ENCODE data around the gene C2orf68. TPM values are rescaled to one million over a fixed set of nuclear protein-coding genes. Genes with fewer than 3 reads are reported as not detected.

Gene C2orf68
- total RNA-seq, 4 donors from 2014 or later: 24.0 to 30.1 (median 25.8) TPM

DNA sequence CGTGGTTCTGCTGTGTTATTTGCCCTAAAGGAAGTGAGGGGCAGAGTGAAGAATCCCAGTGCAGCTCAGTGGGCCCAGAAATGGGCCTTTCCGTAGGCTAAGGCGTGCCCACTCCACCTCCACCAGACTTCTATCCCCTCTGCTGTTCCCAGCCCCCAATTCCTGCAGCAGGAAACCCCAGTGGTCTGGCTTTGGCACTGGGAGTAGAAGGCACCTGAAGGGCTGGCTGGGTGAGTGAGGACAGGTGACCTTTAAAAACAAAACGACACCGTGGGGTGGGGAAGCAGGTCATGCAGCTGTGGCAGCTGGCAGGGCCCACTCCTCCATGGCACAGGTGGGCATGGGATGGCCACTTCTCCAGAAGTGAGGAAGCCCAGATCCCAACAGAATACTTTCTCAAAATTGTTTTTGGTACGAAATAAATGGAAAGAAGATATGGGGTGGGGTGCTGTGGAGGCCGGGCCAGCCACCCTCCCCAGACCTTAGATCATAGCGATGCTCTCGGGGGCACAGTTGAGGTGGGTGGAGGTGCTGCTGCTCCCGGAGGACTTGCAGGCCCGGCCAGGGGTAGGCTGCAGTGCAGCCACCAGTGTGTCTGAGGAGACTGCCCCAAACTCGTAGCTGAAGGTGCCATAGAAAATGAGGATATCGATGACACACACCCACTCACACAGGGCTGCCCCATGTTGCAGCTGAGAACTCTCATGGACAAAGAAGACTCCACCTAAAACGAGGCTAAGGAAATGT lies 13.1 kb downstream of the C2orf68 start:
- Histone ChIP-seq H3K27me3 (no peaks in the 10 kb centered on the region), H3K4me3 (replicated peaks in 1 of 3) (no peak overlapping the region), H3K9me3 (no peaks in the 10 kb centered on the region), H3K36me3 (peaks cover 6 to 12% of the 10 kb centered on the region in 2 donors), H3K4me1 (peaks cover 30 to 40% of the 10 kb centered on the region in 2 donors), H3K27ac (no peak overlapping the region)
- no peak for DNase-seq
- TF ChIP-seq CTCF (IDR thresholded peaks at IDR 0.05) (no peak), POLR2A (IDR thresholded peaks at IDR 0.05) (no peak)
- 79 to 81% methylated on average over 14 of the region's 14 CpGs for WGBS, 2 donors
- intact Hi-C loops (cut with DNase I): no loop called here

- Histone ChIP-seq H3K27ac (no peak overlapping the region), H3K36me3 (peaks cover 6 to 12% of the 10 kb centered on the region in 2 donors), H3K27me3 (no peaks in the 10 kb centered on the region), H3K4me1 (peaks cover 26 to 37% of the 10 kb centered on the region in 2 donors), H3K9me3 (no peaks in the 10 kb centered on the region), H3K4me3 (replicated peaks in 1 of 3) (no peak overlapping the region)
- DNase-seq: no peak
- TF ChIP-seq CTCF (IDR thresholded peaks at IDR 0.05): no peak
- TF ChIP-seq POLR2A (IDR thresholded peaks at IDR 0.05): no peak
- 83 to 91% methylated on average over 5 of the region's 5 CpGs for WGBS, 2 donors
- intact Hi-C loops (cut with DNase I): no loop called here
Observed at GRCh38 chr2:85597241-85597640, 14.6 kb downstream of the C2orf68 start.

GRCh38 chr2:85596486-85597143 lies 15.3 kb downstream of the C2orf68 start:
- intact Hi-C loops (cut with DNase I): no loop called here
- H3K4me1 ChIP-seq: peaks cover 22 to 40% of the 10 kb centered on the region in 2 donors
- H3K9me3 ChIP-seq: no peaks in the 10 kb centered on the region
- DNase-seq: no peak
- H3K27me3 ChIP-seq: no peaks in the 10 kb centered on the region
- peaks cover 6 to 12% of the 10 kb centered on the region in 2 donors for H3K36me3 ChIP-seq
- H3K27ac ChIP-seq: peak overlapping the region in 2 of 3 donors; percentile 95
- peak overlapping the region in 2 of 3 donors; percentile 61 to 72 for H3K4me3 ChIP-seq (replicated peaks in 1 of 3)
- WGBS, 2 donors: 54 to 62% methylated on average over 2 to 3 of the region's 3 CpGs
- TF ChIP-seq POLR2A (IDR thresholded peaks at IDR 0.05): no peak
- TF ChIP-seq CTCF (IDR thresholded peaks at IDR 0.05): no peak

DNA sequence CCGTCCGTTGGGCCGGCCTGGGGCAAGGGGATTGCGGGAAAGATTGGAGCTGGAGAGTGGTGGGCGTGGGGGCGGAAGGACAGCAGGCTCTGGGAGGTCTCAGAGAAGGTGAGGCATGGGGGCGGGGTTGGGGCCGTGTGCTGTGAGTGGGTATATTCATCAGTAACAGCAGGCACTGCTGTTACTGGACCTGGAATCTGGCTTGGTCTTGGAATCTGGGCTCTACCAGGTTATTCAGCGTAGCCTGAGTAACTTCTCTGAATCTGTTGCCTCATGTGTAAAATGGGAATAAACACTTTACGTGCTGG lies 15.9 kb downstream of the C2orf68 start:
- H3K9me3 ChIP-seq: no peaks in the 10 kb centered on the region
- peak overlapping the region; percentile 36 to 95 (median 95) for H3K27ac ChIP-seq
- intact Hi-C loops (cut with DNase I): no loop called here
- DNase-seq: no peak
- peaks cover 6 to 12% of the 10 kb centered on the region in 2 donors for H3K36me3 ChIP-seq
- peak overlapping the region; percentile 61 to 72 (median 62) for H3K4me3 ChIP-seq (replicated peaks in 1 of 3)
- WGBS, 2 donors: 1 to 3% methylated on average over 10 of the region's 10 CpGs
- TF ChIP-seq CTCF (IDR thresholded peaks at IDR 0.05) (no peak), POLR2A (IDR thresholded peaks at IDR 0.05) (no peak)
- no peaks in the 10 kb centered on the region for H3K27me3 ChIP-seq
- peaks cover 24 to 40% of the 10 kb centered on the region in 2 donors for H3K4me1 ChIP-seq

Measured in thyroid gland (tissue), 4 donors.